ENCODE data around the gene LMTK3.

The LMTK3 gene

DNA sequence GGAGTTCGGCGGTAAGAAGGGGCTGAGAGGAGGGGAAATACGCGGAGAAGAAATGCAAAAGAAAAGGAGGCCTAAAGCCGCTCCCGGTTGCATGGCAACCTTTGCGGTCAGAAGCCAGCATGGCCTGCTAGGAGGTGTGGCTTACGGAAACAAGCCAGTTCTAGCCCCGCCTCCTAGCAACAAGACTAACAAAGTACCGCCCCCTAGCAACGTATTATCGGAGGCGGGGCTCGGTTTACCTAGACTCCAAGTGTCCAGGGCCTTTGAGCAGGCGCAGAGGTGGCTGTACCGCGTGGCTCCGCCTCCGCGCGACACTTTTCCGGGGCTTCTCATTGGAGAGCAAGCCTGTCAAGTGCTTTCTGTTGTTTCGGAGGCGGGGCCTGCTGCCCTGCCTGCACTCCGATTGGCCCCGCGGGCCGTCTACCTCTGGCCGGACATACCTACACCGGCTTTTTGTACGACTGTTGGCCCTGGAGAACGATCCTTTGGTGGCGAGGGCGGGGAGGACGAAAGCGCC is 42.8 kb downstream of the LMTK3 start:
- peak; percentile 95 for DNase-seq (ENCODE audit: low read depth)
- TF ChIP-seq, protein P1, sequence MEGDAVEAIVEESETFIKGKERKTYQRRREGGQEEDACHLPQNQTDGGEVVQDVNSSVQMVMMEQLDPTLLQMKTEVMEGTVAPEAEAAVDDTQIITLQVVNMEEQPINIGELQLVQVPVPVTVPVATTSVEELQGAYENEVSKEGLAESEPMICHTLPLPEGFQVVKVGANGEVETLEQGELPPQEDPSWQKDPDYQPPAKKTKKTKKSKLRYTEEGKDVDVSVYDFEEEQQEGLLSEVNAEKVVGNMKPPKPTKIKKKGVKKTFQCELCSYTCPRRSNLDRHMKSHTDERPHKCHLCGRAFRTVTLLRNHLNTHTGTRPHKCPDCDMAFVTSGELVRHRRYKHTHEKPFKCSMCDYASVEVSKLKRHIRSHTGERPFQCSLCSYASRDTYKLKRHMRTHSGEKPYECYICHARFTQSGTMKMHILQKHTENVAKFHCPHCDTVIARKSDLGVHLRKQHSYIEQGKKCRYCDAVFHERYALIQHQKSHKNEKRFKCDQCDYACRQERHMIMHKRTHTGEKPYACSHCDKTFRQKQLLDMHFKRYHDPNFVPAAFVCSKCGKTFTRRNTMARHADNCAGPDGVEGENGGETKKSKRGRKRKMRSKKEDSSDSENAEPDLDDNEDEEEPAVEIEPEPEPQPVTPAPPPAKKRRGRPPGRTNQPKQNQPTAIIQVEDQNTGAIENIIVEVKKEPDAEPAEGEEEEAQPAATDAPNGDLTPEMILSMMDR (IDR thresholded peaks at IDR 0.05; ENCODE audit: control insufficient read depth, extremely low read depth, insufficient read depth): no peak
- H3K4me3 ChIP-seq (ENCODE audit: low read depth, low read length): peak overlapping the region; percentile 68

DNA sequence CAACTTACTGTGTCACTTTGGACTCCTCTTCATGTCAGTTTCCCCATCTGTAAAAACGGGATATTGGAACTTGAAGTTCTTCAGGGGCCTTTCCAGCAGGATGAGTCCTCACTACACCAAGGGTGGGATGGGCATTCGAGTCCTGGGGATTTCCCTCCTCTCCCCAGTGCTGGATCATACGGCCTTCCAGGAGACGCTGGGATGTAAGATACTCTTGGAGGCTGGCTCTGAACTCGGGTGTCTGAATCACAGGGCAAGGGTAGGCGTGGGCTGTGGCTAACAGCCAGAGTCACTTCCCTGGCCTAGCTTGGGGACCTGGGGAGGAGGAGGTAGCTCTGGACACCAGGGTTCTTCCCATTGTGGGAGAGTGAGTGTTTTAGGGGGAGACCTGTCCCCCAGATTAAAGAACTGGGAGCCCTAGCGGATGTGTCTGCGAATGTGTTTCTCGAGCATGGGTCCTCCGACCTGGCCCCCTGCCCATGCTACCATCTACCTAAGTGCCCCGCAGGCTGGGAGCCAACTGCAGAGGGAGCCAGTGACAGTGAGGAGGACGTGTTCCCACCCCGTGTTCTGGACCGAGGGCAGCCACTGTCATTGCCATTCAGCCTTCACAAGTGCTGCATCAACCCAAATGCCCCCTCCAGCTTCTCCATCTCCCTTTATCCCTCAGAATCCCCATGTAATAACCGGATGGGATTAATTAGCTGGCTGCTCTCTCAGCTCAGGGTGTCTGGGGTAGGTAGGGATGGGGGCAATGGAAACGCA is 44.9 kb downstream of the LMTK3 start:
- no peak overlapping the region for H3K4me3 ChIP-seq (ENCODE audit: low read depth, low read length)
- TF ChIP-seq, protein P1 (IDR thresholded peaks at IDR 0.05; ENCODE audit: control insufficient read depth, extremely low read depth, insufficient read depth): no peak
- DNase-seq (ENCODE audit: low read depth): no peak

DNA sequence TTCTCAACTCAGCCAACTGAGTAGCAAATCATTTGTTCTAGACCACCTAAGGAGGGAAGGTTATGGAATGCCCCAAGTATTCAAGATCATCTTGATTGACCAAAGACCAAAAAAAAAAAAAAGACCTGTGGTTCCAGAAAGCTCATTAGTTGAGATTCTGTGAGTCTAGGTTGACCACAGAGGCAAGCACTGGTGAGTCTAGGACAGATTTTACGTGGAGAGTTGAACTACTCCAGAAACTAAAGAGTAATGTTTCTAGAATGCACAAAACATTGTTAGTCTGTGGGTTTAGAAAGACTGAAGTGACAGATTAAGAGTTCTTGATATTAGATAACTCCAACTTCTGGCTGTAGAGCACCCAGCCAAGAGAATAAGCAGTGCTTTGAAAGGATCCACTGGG is 46.4 kb downstream of the LMTK3 start:
- no peak for DNase-seq (ENCODE audit: low read depth)
- H3K4me3 ChIP-seq (ENCODE audit: low read depth, low read length): no peak overlapping the region
- TF ChIP-seq, protein P1 (IDR thresholded peaks at IDR 0.05; ENCODE audit: control insufficient read depth, extremely low read depth, insufficient read depth): no peak

DNA sequence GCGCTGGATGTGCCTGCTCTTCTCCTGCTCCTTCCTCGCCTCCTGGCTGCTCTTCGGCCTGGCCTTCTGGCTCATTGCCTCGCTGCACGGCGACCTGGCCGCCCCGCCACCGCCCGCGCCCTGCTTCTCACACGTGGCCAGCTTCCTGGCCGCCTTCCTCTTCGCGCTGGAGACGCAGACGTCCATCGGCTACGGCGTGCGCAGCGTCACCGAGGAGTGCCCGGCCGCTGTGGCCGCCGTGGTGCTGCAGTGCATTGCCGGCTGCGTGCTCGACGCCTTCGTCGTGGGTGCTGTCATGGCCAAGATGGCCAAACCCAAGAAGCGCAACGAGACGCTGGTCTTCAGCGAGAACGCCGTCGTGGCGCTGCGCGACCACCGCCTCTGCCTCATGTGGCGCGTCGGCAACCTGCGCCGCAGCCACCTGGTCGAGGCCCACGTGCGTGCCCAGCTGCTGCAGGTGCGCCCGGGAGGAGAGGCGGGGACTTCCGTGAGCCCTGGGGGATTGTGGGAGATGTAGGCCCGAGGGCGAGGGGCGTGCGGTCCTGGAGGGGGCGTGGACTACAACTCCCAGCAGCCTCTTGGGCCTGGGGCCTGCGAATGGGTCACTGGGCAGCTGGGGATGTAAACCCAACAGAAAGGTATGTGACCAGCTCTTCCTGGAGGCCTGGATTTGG is 49.5 kb downstream of the LMTK3 start:
- H3K4me3 ChIP-seq (ENCODE audit: low read depth, low read length): no peak overlapping the region
- DNase-seq (ENCODE audit: low read depth): no peak
- TF ChIP-seq, protein P1 (IDR thresholded peaks at IDR 0.05; ENCODE audit: control insufficient read depth, extremely low read depth, insufficient read depth): no peak

DNA sequence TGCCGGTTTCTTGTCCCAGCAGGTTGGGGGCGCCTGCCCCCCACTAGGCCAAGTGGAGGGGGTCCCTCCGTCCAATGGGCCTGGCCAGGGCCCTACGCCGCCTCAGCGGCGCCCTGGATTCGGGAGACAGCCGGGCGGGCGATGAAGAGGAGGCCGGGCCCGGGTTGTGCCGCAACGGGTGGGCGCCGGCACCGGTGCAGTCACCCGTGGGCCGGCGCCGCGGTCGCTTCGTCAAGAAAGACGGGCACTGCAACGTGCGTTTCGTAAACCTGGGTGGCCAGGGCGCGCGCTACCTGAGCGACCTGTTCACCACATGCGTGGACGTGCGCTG is 50.0 kb downstream of the LMTK3 start:
- TF ChIP-seq, protein P1 (IDR thresholded peaks at IDR 0.05; ENCODE audit: control insufficient read depth, extremely low read depth, insufficient read depth): no peak
- H3K4me3 ChIP-seq (ENCODE audit: low read depth, low read length): no peak overlapping the region
- no peak for DNase-seq (ENCODE audit: low read depth)

DNA sequence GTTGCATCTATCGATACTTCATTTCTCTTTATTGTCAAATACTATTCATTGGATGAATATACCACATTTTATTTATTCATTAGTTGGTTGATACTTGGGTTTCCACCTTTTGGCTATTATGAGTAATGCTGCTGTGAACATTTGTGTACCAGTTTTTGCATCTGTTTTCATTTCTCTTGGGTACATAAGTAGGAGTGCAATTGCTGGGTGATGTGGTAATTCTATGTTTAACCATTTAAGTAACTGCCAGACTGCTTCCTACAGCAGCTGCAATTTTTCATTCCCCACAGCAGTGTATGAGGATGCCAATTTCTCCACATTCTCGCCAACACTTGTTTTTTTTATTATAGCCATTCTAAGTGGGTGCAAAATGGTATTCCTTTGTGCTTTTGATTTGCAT is 53.6 kb downstream of the LMTK3 start:
- TF ChIP-seq, protein P1 (IDR thresholded peaks at IDR 0.05; ENCODE audit: control insufficient read depth, extremely low read depth, insufficient read depth): no peak
- no peak overlapping the region for H3K4me3 ChIP-seq (ENCODE audit: low read depth, low read length)
- DNase-seq (ENCODE audit: low read depth): no peak
